GM11168 (cell line): ENCODE data around the gene IRF9.

Experiments used
- in situ Hi-C: fragments of 300-500 bp; cut with MboI; formaldehyde crosslinking; loops from one replicate; pipeline ENCODE4 v1.12.0; 2022; ENCODE audit warnings: low sequenced_read_pairs; ENCODE audit not compliant: unreplicated experiment

IRF9 gene

DNA sequence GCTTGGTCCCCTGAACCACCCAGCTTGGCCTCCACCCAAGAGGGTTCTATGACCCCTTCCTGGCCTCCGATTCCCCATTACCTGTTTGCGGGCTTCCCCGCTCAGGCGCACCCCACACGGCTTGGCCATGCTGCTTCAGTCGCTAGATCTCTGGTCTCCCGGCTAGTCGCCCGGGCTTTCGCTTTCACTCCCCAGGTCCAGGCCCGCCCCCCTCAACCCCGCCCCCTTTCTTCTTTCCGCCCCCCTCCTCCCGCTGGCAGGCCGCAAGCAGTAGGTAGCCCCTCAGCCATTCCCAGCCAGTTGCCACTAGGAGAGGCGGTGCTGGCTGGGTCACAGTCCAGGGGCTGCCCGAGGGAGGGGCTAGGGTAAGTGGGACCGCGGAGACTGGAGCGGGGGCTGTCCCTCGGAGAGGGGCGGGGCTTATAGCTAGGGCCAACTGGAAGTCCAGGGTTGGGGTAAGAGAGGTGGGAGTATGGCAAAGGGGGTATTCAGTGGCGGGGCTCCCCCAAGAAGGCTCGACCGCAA, 14.6 kb upstream of the IRF9 start, which contains the start of gene PSME2:
Gene PSME2, minus strand, starts transcription at position 158 of the 525 bp plus-strand sequence. Its CDS starts 29 bp downstream, at position 129.
- in situ Hi-C loops, result no loop called here

- in situ Hi-C loops, result no loop called here
These were observed 13.9 kb upstream of the IRF9 start, which contains the start of gene RNF31 for GRCh38 chr14:24146978-24147760. Gene RNF31 (plus strand): TSS chr14:24147498. CDS start chr14:24147699, 201 bp downstream.

DNA sequence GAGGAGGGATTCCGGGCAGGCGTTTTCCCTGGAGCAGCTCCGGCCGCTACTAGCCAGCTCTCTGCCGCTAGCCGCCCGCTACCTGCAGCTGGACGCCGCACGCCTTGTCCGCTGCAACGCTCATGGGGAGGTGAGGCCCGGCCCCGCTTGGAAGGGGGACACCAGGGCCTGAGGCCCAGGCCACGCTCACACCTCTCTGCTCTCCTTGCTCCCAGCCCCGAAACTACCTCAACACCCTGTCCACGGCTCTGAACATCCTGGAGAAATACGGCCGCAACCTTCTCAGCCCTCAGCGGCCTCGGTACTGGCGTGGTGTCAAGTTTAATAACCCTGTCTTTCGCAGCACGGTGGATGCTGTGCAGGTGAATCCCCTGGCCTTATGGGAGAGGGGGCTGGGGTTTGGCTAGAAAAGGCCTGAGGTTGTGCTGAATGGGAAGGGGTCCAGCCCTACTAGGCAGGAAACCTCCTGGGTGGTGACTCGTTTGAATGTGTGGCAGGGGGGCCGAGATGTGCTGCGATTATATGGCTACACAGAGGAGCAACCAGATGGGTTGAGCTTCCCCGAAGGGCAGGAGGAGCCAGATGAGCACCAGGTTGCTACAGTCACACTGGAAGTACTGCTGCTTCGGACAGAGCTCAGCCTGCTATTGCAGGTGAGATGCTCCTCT, 13.2 kb upstream of the IRF9 start:
- in situ Hi-C loops, result no loop called here

DNA sequence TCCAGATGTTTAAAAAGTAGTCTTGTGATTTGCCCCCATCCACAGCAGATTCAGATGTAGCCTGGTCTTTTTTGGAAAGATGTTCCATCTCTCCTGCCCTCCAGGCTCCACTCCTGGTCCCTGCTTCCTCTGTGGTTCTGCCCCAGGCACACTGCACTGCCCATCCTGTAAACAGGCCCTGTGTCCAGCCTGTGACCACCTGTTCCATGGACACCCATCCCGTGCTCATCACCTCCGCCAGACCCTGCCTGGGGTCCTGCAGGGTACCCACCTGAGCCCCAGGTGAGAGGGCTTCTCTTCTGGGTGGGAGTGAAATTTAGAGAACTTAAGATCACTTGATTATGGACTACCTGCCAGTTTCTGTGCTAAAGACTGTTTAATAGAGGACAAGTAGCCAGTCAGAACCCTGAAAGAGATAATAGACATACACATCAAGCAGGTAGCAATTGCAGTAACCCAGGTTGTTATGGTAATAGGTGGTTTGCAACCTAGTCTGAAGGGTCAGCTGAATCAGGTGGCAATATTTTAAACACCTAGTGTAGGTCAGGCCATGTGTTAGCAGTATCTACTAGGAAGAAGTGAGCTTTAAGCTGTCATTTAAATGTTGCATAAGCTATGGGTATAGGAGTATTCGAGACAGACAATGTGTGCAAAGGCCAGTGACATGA, 11.6 kb upstream of the IRF9 start:
- in situ Hi-C loops, result no loop called here

GRCh38 chr14:24150061-24150460, 11.0 kb upstream of the IRF9 start:
- in situ Hi-C loops, result no loop called here

GRCh38 chr14:24150567-24150966, 10.5 kb upstream of the IRF9 start:
- in situ Hi-C loops, result no loop called here

GRCh38 chr14:24150993-24151392, 10.1 kb upstream of the IRF9 start:
- in situ Hi-C loops, result no loop called here

DNA sequence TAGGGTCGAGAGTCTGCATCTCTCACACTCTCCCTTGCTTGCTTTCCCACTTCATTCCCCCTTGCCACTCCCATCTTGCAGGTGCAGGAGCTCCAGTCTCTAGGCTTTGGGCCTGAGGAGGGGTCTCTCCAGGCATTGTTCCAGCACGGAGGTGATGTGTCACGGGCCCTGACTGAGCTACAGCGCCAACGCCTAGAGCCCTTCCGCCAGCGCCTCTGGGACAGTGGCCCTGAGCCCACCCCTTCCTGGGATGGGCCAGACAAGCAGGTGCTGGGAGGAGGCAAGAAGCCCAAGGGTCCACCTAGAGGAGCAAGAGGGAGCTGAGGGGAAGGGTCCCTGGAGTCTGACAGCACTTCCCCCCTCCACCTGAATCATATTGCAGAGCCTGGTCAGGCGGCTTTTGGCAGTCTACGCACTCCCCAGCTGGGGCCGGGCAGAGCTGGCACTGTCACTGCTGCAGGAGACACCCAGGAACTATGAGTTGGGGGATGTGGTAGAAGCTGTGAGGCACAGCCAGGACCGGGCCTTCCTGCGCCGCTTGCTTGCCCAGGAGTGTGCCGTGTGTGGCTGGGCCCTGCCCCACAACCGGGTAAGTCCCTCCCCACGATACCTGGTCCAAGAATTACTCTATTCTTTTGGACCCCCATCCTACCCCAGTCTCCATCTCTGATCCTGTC, 9.5 kb upstream of the IRF9 start:
- in situ Hi-C loops, result no loop called here

DNA sequence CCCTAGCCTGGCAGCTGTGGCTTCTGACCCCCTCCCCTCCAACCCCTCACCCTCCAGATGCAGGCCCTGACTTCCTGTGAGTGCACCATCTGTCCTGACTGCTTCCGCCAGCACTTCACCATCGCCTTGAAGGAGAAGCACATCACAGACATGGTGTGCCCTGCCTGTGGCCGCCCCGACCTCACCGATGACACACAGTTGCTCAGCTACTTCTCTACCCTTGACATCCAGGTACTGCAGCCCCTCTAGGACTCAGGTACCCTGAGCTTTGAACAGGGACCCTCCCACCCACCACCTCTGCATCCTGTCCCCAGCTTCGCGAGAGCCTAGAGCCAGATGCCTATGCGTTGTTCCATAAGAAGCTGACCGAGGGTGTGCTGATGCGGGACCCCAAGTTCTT, 6.0 kb upstream of the IRF9 start:
- in situ Hi-C loops, result no loop called here

GRCh38 chr14:24156840-24157239, 4.2 kb upstream of the IRF9 start:
- in situ Hi-C loops, result no loop called here

- in situ Hi-C loops, result no loop called here
These were observed 3.7 kb upstream of the IRF9 start for GRCh38 chr14:24157331-24157730.

DNA sequence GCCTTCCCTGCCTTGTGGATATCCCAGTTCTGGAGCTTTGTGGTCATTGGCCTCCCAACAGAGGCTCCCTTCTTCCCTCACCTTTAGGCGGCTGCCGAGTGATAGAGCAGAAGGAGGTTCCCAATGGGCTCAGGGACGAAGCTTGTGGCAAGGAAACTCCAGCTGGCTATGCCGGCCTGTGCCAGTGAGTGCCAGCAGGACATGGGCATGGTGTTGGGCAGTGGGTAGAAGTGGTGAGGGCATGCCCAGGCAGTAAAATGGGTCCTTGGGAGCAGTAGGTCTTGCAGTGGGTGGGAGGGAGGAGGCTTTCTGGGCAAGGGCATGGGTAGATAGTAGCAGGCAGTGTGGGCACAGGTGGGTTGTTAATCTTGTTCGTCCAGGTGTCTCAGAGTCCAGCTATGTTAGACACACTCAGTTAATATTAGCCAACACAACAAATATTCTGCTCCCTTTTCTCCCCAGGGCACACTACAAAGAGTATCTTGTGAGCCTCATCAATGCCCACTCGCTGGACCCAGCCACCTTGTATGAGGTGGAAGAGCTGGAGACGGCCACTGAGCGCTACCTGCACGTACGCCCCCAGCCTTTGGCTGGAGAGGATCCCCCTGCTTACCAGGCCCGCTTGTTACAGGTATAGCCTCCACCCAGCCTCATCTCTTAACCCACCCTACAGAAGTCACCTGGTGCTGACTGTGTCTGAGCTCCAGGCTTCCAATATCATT, 1.1 kb upstream of the IRF9 start:
- in situ Hi-C loops, result no loop called here

DNA sequence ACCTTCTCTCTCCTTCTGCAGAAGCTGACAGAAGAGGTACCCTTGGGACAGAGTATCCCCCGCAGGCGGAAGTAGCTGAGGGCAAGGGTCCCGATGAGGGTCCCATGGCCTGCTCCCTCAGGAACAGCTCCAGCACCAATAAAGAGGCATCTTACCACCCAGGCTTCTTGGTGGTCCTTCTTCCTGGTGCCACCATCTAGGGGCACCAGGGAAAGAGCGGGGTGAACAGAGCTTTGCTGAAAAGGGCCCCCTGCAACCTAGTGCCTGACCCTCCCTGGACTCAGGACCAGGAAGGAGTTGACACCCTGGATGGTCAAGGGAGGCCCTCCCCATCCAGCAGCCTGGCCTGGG, 591 bp upstream of the IRF9 start:
- in situ Hi-C loops, result no loop called here

GRCh38 chr14:24162093-24162492, 1.0 kb downstream of the IRF9 start:
- in situ Hi-C loops, result no loop called here

DNA sequence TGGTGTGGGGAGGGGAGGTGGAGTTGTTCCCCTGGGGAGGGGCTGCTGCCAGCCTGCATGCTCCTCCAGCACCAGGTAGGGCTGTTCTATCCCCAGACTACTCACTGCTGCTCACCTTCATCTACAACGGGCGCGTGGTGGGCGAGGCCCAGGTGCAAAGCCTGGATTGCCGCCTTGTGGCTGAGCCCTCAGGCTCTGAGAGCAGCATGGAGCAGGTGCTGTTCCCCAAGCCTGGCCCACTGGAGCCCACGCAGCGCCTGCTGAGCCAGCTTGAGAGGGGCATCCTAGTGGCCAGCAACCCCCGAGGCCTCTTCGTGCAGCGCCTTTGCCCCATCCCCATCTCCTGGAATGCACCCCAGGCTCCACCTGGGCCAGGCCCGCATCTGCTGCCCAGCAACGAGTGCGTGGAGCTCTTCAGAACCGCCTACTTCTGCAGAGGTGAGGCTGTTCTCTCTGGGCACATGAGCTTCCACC, 3.5 kb downstream of the IRF9 start:
- in situ Hi-C loops, result no loop called here

DNA sequence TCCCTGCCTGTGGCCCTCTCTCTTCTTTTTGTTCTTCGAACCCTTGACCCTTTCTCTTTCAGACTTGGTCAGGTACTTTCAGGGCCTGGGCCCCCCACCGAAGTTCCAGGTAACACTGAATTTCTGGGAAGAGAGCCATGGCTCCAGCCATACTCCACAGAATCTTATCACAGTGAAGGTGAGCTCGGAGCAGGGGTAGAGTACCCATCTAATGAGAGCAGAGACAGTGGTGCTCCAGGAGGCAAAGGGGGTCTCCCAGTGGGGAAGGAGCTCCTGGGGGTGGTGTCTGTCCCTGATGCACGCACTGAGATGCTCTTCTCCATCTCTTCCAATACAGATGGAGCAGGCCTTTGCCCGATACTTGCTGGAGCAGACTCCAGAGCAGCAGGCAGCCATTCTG, 4.7 kb downstream of the IRF9 start:
- in situ Hi-C loops, result no loop called here

DNA sequence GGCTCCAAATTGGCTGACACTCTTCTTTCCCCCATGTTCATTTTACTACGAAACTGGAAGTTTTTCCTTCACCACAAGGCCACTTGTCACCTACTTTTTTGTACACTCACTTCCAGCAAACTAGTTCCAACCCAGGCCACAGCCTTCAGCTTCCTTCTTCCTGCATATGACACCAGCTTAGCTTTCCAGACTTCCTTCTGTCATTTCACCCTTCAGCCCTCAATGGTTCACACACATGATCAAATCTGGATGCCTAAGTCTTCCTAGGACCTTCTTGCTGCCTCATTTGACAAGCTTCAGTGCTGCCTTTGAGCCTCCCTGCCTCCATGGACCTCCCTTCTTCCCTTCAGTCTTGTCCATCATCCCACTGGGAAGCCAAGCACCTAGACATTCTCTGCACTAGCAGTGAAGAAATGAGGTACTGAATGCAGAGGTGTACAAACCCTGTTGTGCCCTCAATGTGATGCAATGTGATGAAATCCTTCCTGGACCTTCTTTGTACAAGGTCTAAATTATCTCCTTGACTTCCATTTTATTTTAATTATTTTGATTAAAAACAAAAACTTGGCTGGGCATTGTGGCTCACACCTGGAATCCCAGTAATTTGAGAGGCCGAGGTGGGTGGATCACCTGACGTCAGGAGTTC, 6.5 kb downstream of the IRF9 start:
- in situ Hi-C loops, result no loop called here

DNA sequence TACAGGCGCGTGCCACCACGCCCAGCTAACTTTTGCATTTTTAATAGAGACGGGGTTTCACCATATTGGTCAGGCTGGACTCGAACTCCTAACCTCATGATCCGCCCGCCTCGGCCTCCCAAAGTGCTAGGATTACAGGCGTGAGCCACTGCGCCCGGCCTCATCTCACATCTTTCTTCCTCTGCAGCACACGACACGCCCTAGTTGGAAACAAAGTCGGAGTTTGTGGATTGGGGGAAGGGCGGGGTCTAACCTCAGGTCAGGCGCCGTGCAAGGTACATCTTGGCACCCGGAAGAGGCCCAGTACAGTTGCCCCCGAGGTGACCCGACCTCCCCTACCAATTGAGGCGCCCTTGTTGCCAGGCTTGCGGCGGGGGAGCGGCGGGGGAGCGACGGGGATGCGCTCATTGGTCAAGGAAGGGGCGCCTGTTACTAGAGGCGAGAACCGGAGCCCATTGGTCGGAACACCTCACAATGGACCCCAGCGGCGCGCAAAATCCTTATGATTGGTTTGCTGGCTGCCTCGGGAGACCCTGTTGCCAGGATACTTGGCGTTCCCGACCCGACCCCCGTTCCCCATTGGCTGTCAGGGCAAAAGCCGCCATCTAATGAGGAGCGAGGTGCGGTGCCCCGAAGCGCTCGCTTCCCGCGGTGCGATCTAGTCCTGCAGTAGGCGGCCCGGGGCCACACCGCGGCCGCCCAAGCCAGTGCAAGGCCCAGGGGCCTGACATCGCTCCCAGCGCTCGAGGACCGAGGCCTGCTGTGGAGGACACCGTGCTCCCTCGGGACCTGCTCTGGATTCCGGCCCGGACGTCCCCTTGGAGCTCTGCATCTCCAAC, 10.6 kb downstream of the IRF9 start, which contains the start of gene REC8:
Gene REC8, plus strand, starts transcription at position 659 of the 839 bp plus-strand sequence. CDS start 473 bp downstream, outside the sequence.
- in situ Hi-C loops, result no loop called here
